ENCODE measurements around the gene MRPL16.

- no peak for TF ChIP-seq RAD21 (IDR thresholded peaks at IDR 0.05; ENCODE audit: low read length)
- TF ChIP-seq CTCF (IDR thresholded peaks at IDR 0.05): no peak
- no peak for TF ChIP-seq POLR2AphosphoS5 (IDR thresholded peaks at IDR 0.05; ENCODE audit: low read depth, low read length)
- no peak for TF ChIP-seq FOXM1 (IDR thresholded peaks at IDR 0.05; ENCODE audit: low read depth)
Observed at GRCh38 chr11:59801981-59802638, 8.5 kb downstream of the MRPL16 start.
